HG03575 (cell line): Measurements from ENCODE around the gene SGTA.
"Not testable (repeated sequence)": the region's sequence is repeated elsewhere in the genome, so short reads cannot be mapped to it uniquely, and the experiment has no call there.

ENCODE experiments used
- ATAC-seq: cut with Tn5 transposase; IDR thresholded peaks from one replicate; pipeline ENCODE4 v1.9.1; 2021; ENCODE audit not compliant: unreplicated experiment, insufficient number of reproducible peaks, low FRiP score; ENCODE audit errors: extremely low read depth

SGTA gene

GRCh38 chr19:2719920-2720776, 62.9 kb downstream of the SGTA start:
- no peak for ATAC-seq

GRCh38 chr19:2719232-2719735, 63.8 kb downstream of the SGTA start:
- ATAC-seq, result no peak

DNA sequence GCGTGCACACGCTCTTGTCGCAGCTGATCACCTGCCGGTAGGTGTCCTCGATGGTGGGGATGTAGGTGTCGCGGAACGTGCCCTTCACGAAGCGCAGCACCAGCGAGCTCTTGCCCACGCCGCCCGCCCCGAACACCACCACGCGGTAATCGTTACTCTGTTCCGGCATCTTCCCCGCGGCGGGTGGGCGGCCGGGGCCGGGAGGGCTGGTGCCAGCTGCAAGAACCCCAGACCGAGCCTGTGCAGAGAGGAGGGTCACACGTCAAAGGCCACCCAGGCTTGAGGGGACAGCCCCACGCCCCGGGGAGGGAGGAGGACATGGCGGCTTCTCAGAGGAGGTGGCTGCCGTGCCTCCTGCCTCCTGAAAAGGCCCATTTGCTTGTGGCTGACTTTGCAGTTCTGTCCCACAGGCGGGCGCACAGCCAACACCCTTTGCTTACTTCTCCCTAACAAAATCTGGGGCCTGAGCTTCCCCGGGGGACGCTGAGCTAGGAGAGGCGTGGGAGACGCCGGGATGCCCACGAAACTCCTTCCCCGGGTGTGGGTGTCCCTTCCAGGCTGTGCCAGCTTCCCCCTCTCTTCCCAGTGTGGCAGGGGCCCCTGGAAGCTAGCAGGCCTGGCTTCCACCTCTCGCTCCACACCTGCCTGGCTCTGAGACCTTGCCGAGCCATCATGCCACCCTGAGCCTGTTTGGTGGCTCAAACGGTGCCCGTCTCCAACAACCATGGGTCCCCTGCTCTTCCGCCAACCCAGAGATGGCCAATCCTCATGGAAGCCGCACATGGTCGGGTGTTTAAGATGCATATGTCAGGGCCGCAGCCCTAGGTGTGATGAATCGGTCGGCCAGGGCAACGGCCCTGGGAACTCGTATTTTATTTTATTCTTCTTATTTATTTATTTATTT, 65.2 kb downstream of the SGTA start:
- no peak for ATAC-seq

GRCh38 chr19:2716722-2717637, 66.1 kb downstream of the SGTA start:
- ATAC-seq, result no peak

DNA sequence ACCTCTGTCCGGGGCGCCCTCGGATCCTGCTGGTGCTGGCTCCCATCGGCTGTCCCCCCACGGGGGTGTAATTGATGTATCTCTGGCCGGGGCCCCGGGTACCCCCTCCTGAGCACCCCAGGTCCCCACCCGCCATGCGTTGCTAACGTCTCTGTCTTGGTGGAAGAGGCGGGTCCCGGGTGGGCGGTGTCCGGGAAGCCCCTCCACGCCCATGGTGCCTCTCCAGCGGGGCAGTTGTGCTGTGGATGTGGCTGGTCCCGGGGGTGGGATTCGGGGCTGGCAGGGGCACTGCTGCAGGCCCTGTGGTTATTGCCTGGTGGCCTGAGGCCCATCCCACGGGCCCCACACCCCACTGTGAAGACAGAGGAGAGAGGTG, 66.8 kb downstream of the SGTA start:
- no peak for ATAC-seq

- no peak for ATAC-seq
These were observed 67.4 kb downstream of the SGTA start for GRCh38 chr19:2715470-2716274.

DNA sequence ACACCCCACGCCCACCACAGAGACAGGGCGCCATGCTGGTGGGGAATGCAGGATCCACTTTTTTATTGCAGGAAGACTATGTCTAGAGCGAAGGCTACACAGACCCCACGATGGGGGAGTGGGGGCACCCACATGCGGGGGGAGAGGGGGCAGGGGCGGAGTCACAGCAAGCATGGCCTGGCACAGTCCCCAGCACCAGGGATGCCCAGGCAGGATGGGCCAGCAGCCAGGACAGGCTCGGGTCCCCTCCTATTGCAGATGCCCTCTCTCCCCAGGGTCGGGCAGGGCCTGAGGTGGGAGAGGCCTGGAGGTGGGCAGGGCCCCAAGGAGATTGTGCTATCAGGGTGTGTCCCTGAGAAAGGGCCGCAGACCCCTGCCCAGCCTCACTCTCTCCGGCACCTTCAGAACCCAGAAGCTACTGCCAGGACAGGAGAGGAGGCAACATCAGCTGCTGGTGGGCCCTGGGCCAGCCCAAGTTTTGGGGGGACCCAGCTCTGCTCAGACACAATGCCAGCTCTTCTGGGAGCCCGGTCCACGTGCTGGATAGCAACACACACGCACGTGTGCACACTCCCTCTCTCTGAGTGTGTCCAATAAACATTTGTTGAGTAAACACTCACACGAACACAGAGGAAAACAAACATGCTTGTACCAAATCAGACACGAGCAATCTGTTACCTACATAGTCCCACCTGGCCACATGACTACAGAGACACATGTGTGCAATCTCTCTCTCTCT, 68.4 kb downstream of the SGTA start:
- no peak for ATAC-seq

DNA sequence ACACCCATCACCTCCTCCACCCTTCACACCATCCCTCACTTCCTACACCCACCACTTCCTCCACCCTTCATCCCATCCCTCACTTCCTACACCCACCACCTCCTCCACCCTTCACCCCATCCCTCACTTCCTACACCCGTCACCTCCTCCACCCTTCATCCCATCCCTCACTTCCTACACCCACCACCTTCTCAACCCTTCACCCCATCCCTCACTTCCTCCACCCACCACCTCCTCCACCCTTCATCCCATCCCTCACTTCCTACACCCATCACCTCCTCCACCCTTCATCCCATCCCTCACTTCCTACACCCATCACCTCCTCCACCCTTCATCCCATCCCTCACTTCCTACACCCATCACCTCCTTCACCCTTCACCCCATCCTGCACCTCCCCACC, 69.0 kb downstream of the SGTA start:
- ATAC-seq, result not testable (repeated sequence)

GRCh38 chr19:2713170-2713569, 69.9 kb downstream of the SGTA start:
- not testable (repeated sequence) for ATAC-seq

- no peak for ATAC-seq
These were observed 71.2 kb downstream of the SGTA start for GRCh38 chr19:2711875-2712205.

GRCh38 chr19:2711172-2711874, 71.8 kb downstream of the SGTA start:
- ATAC-seq, result no peak

DNA sequence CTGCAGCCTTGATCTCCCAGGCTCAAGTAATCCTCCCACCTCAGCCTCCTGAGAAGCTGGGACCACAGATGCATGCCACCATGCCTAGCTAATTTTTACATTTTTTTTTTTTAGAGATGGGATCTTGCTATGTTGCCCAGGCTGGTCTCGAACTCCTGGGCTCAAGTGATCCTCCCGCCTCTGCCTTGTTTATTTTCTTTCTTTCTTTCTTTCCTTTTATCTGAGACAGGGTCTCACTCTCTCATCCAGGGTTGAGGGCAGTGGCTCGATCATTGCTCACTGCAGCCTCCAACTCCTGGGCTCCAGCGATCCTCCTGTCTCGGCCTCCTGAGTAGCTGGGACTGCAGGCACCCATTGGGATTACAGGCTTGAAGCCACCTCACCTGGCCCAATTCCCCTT, 76.8 kb downstream of the SGTA start:
- ATAC-seq, result no peak
